PFSK-1 (cell line): ENCODE results near the gene PTGFRN.

Experiments
- FOXP2 ChIP-seq: optimal IDR thresholded peaks from 2 replicates; pipeline ENCODE3; 2011; ENCODE audit warnings: borderline replicate concordance, control low read depth, inconsistent platforms; ENCODE audit not compliant: insufficient read depth; ENCODE audit errors: extremely low read length, extremely low read depth
- POLR2AphosphoS5 ChIP-seq: IDR thresholded peaks from 2 replicates; pipeline ENCODE4 v1.6.1; 2012; ENCODE audit warnings: low read depth, mild to moderate bottlenecking, control low read depth, low read length, moderate library complexity
- SIN3A ChIP-seq: IDR thresholded peaks from 2 replicates; pipeline ENCODE4 v1.6.1; 2012; ENCODE audit warnings: mild to moderate bottlenecking, low read length, moderate library complexity, borderline replicate concordance; ENCODE audit not compliant: insufficient read depth
- TAF1 ChIP-seq: IDR thresholded peaks from 2 replicates; pipeline ENCODE4 v1.6.1; 2012; ENCODE audit warnings: low read length, control low read depth, borderline replicate concordance; ENCODE audit not compliant: insufficient read depth
- TF ChIP-seq, protein P1 (sequence below), 2 experiments: IDR thresholded peaks; 2 replicates each; pipeline versions ENCODE4 v1.6.1 to v1.8.0; 2011 to 2012; ENCODE audit warnings: low read depth in 2 of 2, low read length in 2 of 2, control low read depth in 1 of 2, inconsistent platforms in 1 of 2, mild to moderate bottlenecking in 1 of 2, moderate library complexity in 1 of 2; ENCODE audit not compliant: insufficient read depth in 1 of 2

DNA sequence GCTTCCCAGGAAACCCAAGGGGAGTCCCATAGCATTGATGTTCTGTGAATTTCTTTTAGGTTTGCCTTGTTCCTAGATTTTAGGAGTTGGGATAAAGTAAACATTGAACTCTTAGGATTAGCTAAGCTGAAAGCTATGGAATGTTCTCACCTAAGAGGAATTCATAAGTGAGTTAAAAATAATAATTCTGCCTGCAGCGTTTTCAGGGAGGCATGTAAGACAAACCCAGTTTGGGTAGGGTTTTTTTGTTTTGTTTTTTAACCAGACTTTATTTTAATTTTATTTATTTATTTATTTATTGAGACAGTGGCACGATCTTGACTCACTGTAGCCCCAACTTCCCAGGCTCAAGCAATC, 62.9 kb downstream of the PTGFRN start:
- TF ChIP-seq POLR2AphosphoS5 = no peak
- TF ChIP-seq TAF1 = no peak
- TF ChIP-seq, protein P1, sequence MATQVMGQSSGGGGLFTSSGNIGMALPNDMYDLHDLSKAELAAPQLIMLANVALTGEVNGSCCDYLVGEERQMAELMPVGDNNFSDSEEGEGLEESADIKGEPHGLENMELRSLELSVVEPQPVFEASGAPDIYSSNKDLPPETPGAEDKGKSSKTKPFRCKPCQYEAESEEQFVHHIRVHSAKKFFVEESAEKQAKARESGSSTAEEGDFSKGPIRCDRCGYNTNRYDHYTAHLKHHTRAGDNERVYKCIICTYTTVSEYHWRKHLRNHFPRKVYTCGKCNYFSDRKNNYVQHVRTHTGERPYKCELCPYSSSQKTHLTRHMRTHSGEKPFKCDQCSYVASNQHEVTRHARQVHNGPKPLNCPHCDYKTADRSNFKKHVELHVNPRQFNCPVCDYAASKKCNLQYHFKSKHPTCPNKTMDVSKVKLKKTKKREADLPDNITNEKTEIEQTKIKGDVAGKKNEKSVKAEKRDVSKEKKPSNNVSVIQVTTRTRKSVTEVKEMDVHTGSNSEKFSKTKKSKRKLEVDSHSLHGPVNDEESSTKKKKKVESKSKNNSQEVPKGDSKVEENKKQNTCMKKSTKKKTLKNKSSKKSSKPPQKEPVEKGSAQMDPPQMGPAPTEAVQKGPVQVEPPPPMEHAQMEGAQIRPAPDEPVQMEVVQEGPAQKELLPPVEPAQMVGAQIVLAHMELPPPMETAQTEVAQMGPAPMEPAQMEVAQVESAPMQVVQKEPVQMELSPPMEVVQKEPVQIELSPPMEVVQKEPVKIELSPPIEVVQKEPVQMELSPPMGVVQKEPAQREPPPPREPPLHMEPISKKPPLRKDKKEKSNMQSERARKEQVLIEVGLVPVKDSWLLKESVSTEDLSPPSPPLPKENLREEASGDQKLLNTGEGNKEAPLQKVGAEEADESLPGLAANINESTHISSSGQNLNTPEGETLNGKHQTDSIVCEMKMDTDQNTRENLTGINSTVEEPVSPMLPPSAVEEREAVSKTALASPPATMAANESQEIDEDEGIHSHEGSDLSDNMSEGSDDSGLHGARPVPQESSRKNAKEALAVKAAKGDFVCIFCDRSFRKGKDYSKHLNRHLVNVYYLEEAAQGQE (IDR thresholded peaks at IDR 0.05; ENCODE audit: insufficient read depth in 1 of 2, low read depth in 2 of 2, low read length in 2 of 2) = no peak
- no peak for TF ChIP-seq FOXP2
- no peak for TF ChIP-seq SIN3A
